ENCODE results near the gene WBP2.

The WBP2 gene

GRCh38 chr17:75896415-75897159 is 41.5 kb upstream of the WBP2 start, which contains the start of gene TRIM65:
Gene TRIM65 (minus strand): TSS chr17:75896951. CDS start chr17:75896937, 14 bp downstream.
- peak within 1 kb of the TSS; percentile 65 to 86 for H3K4me3 ChIP-seq (ENCODE audit: low read length in 2 of 2)
- no peaks in the 10 kb centered on the region for H3K27me3 ChIP-seq (ENCODE audit: control insufficient read depth in 1 of 2, insufficient read depth in 2 of 2, low read length in 2 of 2)
- peak within 1 kb of the TSS; percentile 86 for H3K27ac ChIP-seq (ENCODE audit: low read length)
- H3K9me3 ChIP-seq (ENCODE audit: control insufficient read depth in 2 of 2, low read length in 2 of 2): no peaks in the 10 kb centered on the region
- H3K36me3 ChIP-seq (ENCODE audit: control insufficient read depth in 2 of 2, insufficient read depth in 2 of 2, low read length in 2 of 2): peaks cover 17 to 27% of the 10 kb centered on the region in 2 donors
- H3K9ac ChIP-seq (ENCODE audit: low read length in 2 of 2): peak within 1 kb of the TSS; percentile 61 to 73
- peaks cover 40% of the 10 kb centered on the region for H3K4me1 ChIP-seq (ENCODE audit: control insufficient read depth, insufficient read depth, low read length)

- Histone ChIP-seq H3K9ac (ENCODE audit: low read length in 2 of 2) (peak overlapping the region; percentile 51 to 61), H3K27me3 (ENCODE audit: control insufficient read depth in 1 of 2, insufficient read depth in 2 of 2, low read length in 2 of 2) (no peaks in the 10 kb centered on the region), H3K4me1 (ENCODE audit: control insufficient read depth, insufficient read depth, low read length) (peaks cover 40% of the 10 kb centered on the region), H3K27ac (ENCODE audit: low read length) (peak overlapping the region; percentile 86), H3K9me3 (ENCODE audit: control insufficient read depth in 2 of 2, low read length in 2 of 2) (no peaks in the 10 kb centered on the region), H3K4me3 (ENCODE audit: low read length in 2 of 2) (peak overlapping the region; percentile 65 to 86), H3K36me3 (ENCODE audit: control insufficient read depth in 2 of 2, insufficient read depth in 2 of 2, low read length in 2 of 2) (peaks cover 16 to 30% of the 10 kb centered on the region in 2 donors)
These were observed 40.4 kb upstream of the WBP2 start for GRCh38 chr17:75895370-75896155.

DNA sequence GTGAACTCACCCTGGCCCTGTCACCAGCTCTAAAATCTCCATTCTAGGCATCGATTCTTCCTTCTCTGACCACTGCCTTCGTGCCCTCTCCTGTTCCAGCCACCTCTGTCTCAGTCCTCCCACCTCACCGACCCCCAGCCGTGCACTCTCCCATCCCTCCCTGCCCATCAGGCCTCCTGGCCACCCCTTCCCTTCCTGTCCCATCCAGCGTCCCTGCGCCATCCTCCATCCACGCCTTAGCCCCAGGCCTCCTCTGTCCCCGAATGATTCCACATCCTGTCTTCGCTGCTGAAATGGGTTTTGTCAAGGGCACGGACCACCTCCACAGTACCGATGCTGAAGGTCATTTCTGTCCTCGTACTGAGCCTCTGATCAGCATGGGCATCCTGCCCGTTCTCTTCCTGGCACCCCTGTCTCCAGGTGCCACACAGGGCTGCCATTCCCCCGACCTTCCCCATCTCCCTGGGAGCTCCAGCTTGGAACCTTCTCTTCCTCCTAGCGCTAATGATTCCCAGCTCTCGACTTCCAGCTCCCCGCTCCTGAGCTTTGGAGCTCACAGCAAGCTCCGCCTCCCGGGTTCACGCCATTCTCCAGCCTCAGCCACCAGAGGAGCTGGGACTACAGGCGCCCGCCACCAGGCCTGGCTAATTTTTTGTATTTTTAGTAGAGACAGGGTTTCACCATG is 39.1 kb upstream of the WBP2 start:
- Histone ChIP-seq H3K36me3 (ENCODE audit: control insufficient read depth in 2 of 2, insufficient read depth in 2 of 2, low read length in 2 of 2) (peaks cover 19 to 25% of the 10 kb centered on the region in 2 donors), H3K4me1 (ENCODE audit: control insufficient read depth, insufficient read depth, low read length) (peaks cover 40% of the 10 kb centered on the region), H3K9me3 (ENCODE audit: control insufficient read depth in 2 of 2, low read length in 2 of 2) (no peaks in the 10 kb centered on the region), H3K9ac (ENCODE audit: low read length in 2 of 2) (peak overlapping the region in 1 of 2 donors; percentile 42), H3K27me3 (ENCODE audit: control insufficient read depth in 1 of 2, insufficient read depth in 2 of 2, low read length in 2 of 2) (no peaks in the 10 kb centered on the region), H3K27ac (ENCODE audit: low read length) (peak overlapping the region; percentile 37), H3K4me3 (ENCODE audit: low read length in 2 of 2) (peak overlapping the region in 1 of 2 donors; percentile 8)

GRCh38 chr17:75893305-75894048 is 38.3 kb upstream of the WBP2 start:
- H3K9me3 ChIP-seq (ENCODE audit: control insufficient read depth in 2 of 2, low read length in 2 of 2): no peaks in the 10 kb centered on the region
- no peak overlapping the region for H3K4me3 ChIP-seq (ENCODE audit: low read length in 2 of 2)
- no peaks in the 10 kb centered on the region for H3K27me3 ChIP-seq (ENCODE audit: control insufficient read depth in 1 of 2, insufficient read depth in 2 of 2, low read length in 2 of 2)
- H3K9ac ChIP-seq (ENCODE audit: low read length in 2 of 2): no peak overlapping the region
- H3K27ac ChIP-seq (ENCODE audit: low read length): peak overlapping the region; percentile 37
- peaks cover 40% of the 10 kb centered on the region for H3K4me1 ChIP-seq (ENCODE audit: control insufficient read depth, insufficient read depth, low read length)
- H3K36me3 ChIP-seq (ENCODE audit: control insufficient read depth in 2 of 2, insufficient read depth in 2 of 2, low read length in 2 of 2): peaks cover 16 to 19% of the 10 kb centered on the region in 2 donors

GRCh38 chr17:75892556-75893224 is 37.6 kb upstream of the WBP2 start:
- Histone ChIP-seq H3K27me3 (ENCODE audit: control insufficient read depth in 1 of 2, insufficient read depth in 2 of 2, low read length in 2 of 2) (no peaks in the 10 kb centered on the region), H3K4me3 (ENCODE audit: low read length in 2 of 2) (no peak overlapping the region), H3K9ac (ENCODE audit: low read length in 2 of 2) (no peak overlapping the region), H3K27ac (ENCODE audit: low read length) (no peak overlapping the region), H3K9me3 (ENCODE audit: control insufficient read depth in 2 of 2, low read length in 2 of 2) (no peaks in the 10 kb centered on the region), H3K4me1 (ENCODE audit: control insufficient read depth, insufficient read depth, low read length) (peaks cover 39% of the 10 kb centered on the region), H3K36me3 (ENCODE audit: control insufficient read depth in 2 of 2, insufficient read depth in 2 of 2, low read length in 2 of 2) (peaks cover 16 to 21% of the 10 kb centered on the region in 2 donors)

DNA sequence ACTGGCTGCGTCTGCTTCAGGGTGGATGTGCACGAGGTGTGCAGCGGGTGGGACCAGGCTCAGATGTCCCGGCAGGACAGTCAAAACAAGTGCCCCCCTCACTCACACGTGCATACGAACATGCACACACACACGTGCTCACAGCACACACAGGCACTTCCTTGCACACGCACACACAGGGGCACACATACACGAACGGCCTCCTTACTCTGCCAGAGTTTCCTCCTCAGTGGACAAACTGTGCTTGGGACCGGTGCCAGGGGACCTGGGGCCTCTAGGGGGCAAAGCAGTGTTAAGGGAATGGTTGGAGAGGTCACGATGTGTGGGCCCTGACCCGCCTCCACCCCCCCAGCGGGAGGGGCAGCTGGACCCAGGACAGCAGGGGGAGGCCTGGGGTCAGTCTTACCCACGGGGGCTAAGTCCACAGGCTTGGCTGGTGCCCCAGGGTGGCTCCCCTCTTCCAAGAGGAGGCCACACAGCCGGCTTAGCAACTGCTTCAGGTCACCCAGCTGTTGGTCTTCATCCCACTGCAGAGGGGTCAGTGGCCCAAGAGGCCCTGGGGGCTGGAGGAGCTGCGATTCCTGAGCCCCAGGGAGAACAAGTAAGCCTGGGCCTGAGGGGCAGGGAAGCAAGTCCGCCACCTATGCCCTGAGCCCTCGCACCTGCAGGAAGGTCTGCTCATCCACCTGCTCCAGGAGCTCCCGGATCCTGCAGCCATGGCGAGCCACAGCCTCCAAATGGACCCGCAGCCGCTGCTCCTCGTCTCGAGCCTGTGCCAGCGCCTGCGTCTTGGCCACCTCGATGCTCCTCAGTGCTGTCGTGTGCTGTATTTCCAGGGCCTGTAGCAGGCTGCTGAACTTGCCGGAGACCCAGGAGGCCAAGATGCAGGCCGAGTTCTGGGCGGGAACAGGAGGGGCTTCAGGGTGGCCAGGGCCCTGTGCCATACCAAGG is 36.7 kb upstream of the WBP2 start:
- H3K9me3 ChIP-seq (ENCODE audit: control insufficient read depth in 2 of 2, low read length in 2 of 2): no peaks in the 10 kb centered on the region
- peaks cover 16 to 21% of the 10 kb centered on the region in 2 donors for H3K36me3 ChIP-seq (ENCODE audit: control insufficient read depth in 2 of 2, insufficient read depth in 2 of 2, low read length in 2 of 2)
- peaks cover 31% of the 10 kb centered on the region for H3K4me1 ChIP-seq (ENCODE audit: control insufficient read depth, insufficient read depth, low read length)
- no peak overlapping the region for H3K27ac ChIP-seq (ENCODE audit: low read length)
- H3K9ac ChIP-seq (ENCODE audit: low read length in 2 of 2): no peak overlapping the region
- H3K4me3 ChIP-seq (ENCODE audit: low read length in 2 of 2): no peak overlapping the region
- H3K27me3 ChIP-seq (ENCODE audit: control insufficient read depth in 1 of 2, insufficient read depth in 2 of 2, low read length in 2 of 2): no peaks in the 10 kb centered on the region

DNA sequence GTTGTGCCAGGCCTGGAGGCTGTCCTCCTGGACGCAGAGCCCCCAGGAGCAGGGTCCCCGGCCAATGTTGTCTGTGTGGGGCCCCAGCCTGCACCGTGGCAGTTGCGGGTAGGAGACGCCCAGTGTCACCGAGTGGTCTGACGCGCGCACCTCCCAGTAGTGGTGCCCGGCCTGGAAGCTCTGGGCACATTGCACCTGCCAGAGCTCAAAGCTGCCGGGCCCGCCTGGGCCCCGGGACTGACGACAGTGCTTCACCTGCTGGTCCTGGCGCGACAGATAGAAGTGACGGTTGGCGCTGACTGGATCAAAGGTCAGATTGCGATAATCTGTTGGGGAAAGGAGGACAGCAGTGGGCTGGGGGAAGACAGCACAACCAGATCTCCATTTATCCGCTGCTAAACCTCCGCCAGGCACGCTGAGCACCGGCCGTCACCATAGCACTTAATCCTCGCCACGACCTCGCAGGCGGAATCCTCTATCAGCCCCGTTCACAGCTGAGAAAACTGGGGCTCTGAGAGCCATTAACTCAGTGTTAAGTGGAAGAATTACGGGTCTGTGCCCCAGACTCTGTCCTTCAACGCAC is 36.0 kb upstream of the WBP2 start:
- no peaks in the 10 kb centered on the region for H3K27me3 ChIP-seq (ENCODE audit: control insufficient read depth in 1 of 2, insufficient read depth in 2 of 2, low read length in 2 of 2)
- no peak overlapping the region for H3K27ac ChIP-seq (ENCODE audit: low read length)
- H3K36me3 ChIP-seq (ENCODE audit: control insufficient read depth in 2 of 2, insufficient read depth in 2 of 2, low read length in 2 of 2): peaks cover 16 to 21% of the 10 kb centered on the region in 2 donors
- H3K9me3 ChIP-seq (ENCODE audit: control insufficient read depth in 2 of 2, low read length in 2 of 2): no peaks in the 10 kb centered on the region
- H3K9ac ChIP-seq (ENCODE audit: low read length in 2 of 2): no peak overlapping the region
- no peak overlapping the region for H3K4me3 ChIP-seq (ENCODE audit: low read length in 2 of 2)
- peaks cover 29% of the 10 kb centered on the region for H3K4me1 ChIP-seq (ENCODE audit: control insufficient read depth, insufficient read depth, low read length)

DNA sequence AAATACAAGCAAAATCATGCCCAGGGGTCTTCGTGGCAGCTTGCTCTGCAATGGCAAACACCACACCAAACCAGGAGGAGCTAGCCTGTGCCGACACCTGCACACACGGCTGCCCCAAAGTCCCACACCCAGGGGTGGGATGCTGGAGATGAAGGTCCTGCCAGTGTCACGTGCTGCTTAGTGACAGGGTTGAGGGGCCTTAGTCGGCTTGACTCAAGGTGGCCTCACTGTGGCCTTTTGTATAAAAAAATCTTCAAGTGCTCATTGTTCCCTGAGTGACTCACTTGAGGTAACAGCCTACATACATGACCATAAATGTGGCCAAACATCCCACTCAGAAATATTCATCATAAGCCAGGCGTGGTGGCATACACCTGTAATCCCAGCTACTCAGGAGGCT is 34.3 kb upstream of the WBP2 start:
- H3K36me3 ChIP-seq (ENCODE audit: control insufficient read depth in 2 of 2, insufficient read depth in 2 of 2, low read length in 2 of 2): peaks cover 16 to 21% of the 10 kb centered on the region in 2 donors
- H3K27me3 ChIP-seq (ENCODE audit: control insufficient read depth in 1 of 2, insufficient read depth in 2 of 2, low read length in 2 of 2): no peaks in the 10 kb centered on the region
- H3K4me1 ChIP-seq (ENCODE audit: control insufficient read depth, insufficient read depth, low read length): peaks cover 14% of the 10 kb centered on the region
- no peak overlapping the region for H3K27ac ChIP-seq (ENCODE audit: low read length)
- H3K4me3 ChIP-seq (ENCODE audit: low read length in 2 of 2): no peak overlapping the region
- no peaks in the 10 kb centered on the region for H3K9me3 ChIP-seq (ENCODE audit: control insufficient read depth in 2 of 2, low read length in 2 of 2)
- H3K9ac ChIP-seq (ENCODE audit: low read length in 2 of 2): no peak overlapping the region

- peaks cover 16 to 21% of the 10 kb centered on the region in 2 donors for H3K36me3 ChIP-seq (ENCODE audit: control insufficient read depth in 2 of 2, insufficient read depth in 2 of 2, low read length in 2 of 2)
- H3K9ac ChIP-seq (ENCODE audit: low read length in 2 of 2): no peak overlapping the region
- H3K27ac ChIP-seq (ENCODE audit: low read length): no peak overlapping the region
- peaks cover 7% of the 10 kb centered on the region for H3K4me1 ChIP-seq (ENCODE audit: control insufficient read depth, insufficient read depth, low read length)
- no peaks in the 10 kb centered on the region for H3K9me3 ChIP-seq (ENCODE audit: control insufficient read depth in 2 of 2, low read length in 2 of 2)
- H3K4me3 ChIP-seq (ENCODE audit: low read length in 2 of 2): no peak overlapping the region
- H3K27me3 ChIP-seq (ENCODE audit: control insufficient read depth in 1 of 2, insufficient read depth in 2 of 2, low read length in 2 of 2): no peaks in the 10 kb centered on the region
These were observed 33.3 kb upstream of the WBP2 start for GRCh38 chr17:75888484-75888883.
